PC-9 (cell line): ENCODE results near the gene PRELP. TPM values are rescaled to one million over a fixed set of nuclear protein-coding genes. Genes with fewer than 3 reads are reported as not detected.

Experiments
- BruUV-seq: library from RNA; stranded (reverse); fragments of 400-500 nt; replicated peaks from 2 replicates; lab custom pipeline; 2021; lab: Mats Ljungman, UMichigan
- CTCF ChIA-PET: fragments of 300-600 bp; sonication (Branson Sonifier 250); formaldehyde crosslinking; loops from one replicate; lab custom pipeline; 2022; ENCODE audit warnings: antibody characterized with exemption; lab: Charles Lee
- POLR2A ChIA-PET: fragments of 300-600 bp; sonication (Branson Sonifier 250); formaldehyde crosslinking; loops from one replicate; lab custom pipeline; 2022; ENCODE audit warnings: antibody characterized with exemption; ENCODE audit not compliant: unreplicated experiment; lab: Charles Lee
- DNase-seq, 2 experiments: peaks; one replicate each; pipeline versions ENCODE4 v3.0.0 to v3.0.0-alpha.2; 2015 to 2022; ENCODE audit warnings: mixed read lengths in 1 of 2
- H2AFZ ChIP-seq: fragments of 200-600 bp; sonication (generic); 2 replicates; pipeline ENCODE4 v1.8.1; 2017; ENCODE audit warnings: antibody characterized with exemption
- H3F3A ChIP-seq: fragments of 200-600 bp; sonication (generic); 2 replicates; pipeline ENCODE4 v1.8.1; 2017; ENCODE audit warnings: antibody characterized with exemption, mild to moderate bottlenecking, low read depth; ENCODE audit not compliant: insufficient read depth
- H3K27ac ChIP-seq: fragments of 200-600 bp; sonication (generic); 2 replicates; pipeline ENCODE4 v1.6.1; 2016; ENCODE audit warnings: mixed run types
- H3K27me3 ChIP-seq: fragments of 200-600 bp; sonication (generic); 2 replicates; pipeline ENCODE4 v1.6.1; 2016; ENCODE audit warnings: low read depth, mixed run types; ENCODE audit not compliant: insufficient read depth
- H3K36me3 ChIP-seq: fragments of 200-600 bp; sonication (generic); 2 replicates; pipeline ENCODE4 v1.6.1; 2016; ENCODE audit warnings: low read depth, mixed run types
- H3K4me1 ChIP-seq: fragments of 200-600 bp; sonication (generic); replicated peaks from 2 replicates; pipeline ENCODE4 v1.6.1; 2016; ENCODE audit warnings: mixed run types; ENCODE audit not compliant: insufficient read depth
- H3K4me2 ChIP-seq: fragments of 200-600 bp; sonication (generic); 2 replicates; pipeline ENCODE4 v1.6.1; 2017; ENCODE audit warnings: mixed run types
- H3K4me3 ChIP-seq: fragments of 200-600 bp; sonication (generic); 2 replicates; pipeline ENCODE4 v1.6.1; 2016; ENCODE audit warnings: mixed run types
- H3K79me2 ChIP-seq: fragments of 200-600 bp; sonication (generic); 2 replicates; pipeline ENCODE4 v1.6.1; 2017; ENCODE audit warnings: low read depth, mixed run types
- H3K9me2 ChIP-seq: fragments of 200-600 bp; sonication (generic); 2 replicates; pipeline ENCODE4 v1.8.1; 2017; ENCODE audit warnings: mild to moderate bottlenecking; ENCODE audit not compliant: insufficient read depth
- H3K9me3 ChIP-seq: fragments of 200-600 bp; sonication (generic); 2 replicates; pipeline ENCODE4 v1.8.1; 2016; ENCODE audit warnings: low read depth; ENCODE audit not compliant: insufficient read depth
- H4K20me1 ChIP-seq: fragments of 200-600 bp; sonication (generic); 2 replicates; pipeline ENCODE4 v1.8.1; 2017; ENCODE audit not compliant: insufficient read depth
- CTCF ChIP-seq: fragments of 200-600 bp; sonication (generic); conservative IDR thresholded peaks from 2 replicates; pipeline ENCODE4 v1.6.1; 2017; ENCODE audit warnings: mixed run types, antibody characterized with exemption, mild to moderate bottlenecking, moderate library complexity
- EZH2 ChIP-seq: fragments of 200-600 bp; sonication (generic); IDR thresholded peaks from 2 replicates; pipeline ENCODE4 v1.8.0; 2017; ENCODE audit warnings: antibody characterized with exemption, low read depth
- intact Hi-C: fragments of 100-400 bp; cut with micrococcal nuclease; formaldehyde crosslinking; loops from one replicate; pipeline ENCODE4 v1.10.0; 2022; ENCODE audit not compliant: unreplicated experiment
- total RNA-seq: library from RNA; stranded (reverse); gene quantifications from 2 replicates; pipeline ENCODE4 v1.2.3, GENCODE V29; 2021

PRELP gene
- total RNA-seq, 1 experiment from 2014 or later: not detected

GRCh38 chr1:203477748-203478147 lies 2.1 kb downstream of the PRELP start:
- no peak for DNase-seq
- no TSS peak for BruUV-seq
- no peaks in the 10 kb centered on the region for H3K79me2 ChIP-seq
- intact Hi-C loops: no loop called here
- H3K4me2 ChIP-seq: no peak overlapping the region
- no peaks in the 10 kb centered on the region for H3K36me3 ChIP-seq
- no peak overlapping the region for H2AFZ ChIP-seq
- no peaks in the 10 kb centered on the region for H3K9me2 ChIP-seq
- peaks cover under 1% of the 10 kb centered on the region; the same call in 1 of the 2 replicates for H3K27me3 ChIP-seq
- peaks cover 22% of the 10 kb centered on the region for H3F3A ChIP-seq
- no peak for TF ChIP-seq EZH2
- TF ChIP-seq CTCF: no peak
- no peaks in the 10 kb centered on the region for H4K20me1 ChIP-seq
- ChIA-PET CTCF (no interaction called here), POLR2A (no interaction called here)
- H3K27ac ChIP-seq: no peak overlapping the region
- H3K4me1 ChIP-seq: peaks cover 28% of the 10 kb centered on the region
- H3K9me3 ChIP-seq: no peaks in the 10 kb centered on the region
- H3K4me3 ChIP-seq: no peak overlapping the region

GRCh38 chr1:203478231-203478630 lies 2.6 kb downstream of the PRELP start:
- Histone ChIP-seq H4K20me1 (no peaks in the 10 kb centered on the region), H3F3A (peaks cover 22% of the 10 kb centered on the region), H3K27ac (no peak overlapping the region), H3K27me3 (no peaks in the 10 kb centered on the region), H3K4me2 (no peak overlapping the region), H3K79me2 (no peaks in the 10 kb centered on the region), H2AFZ (no peak overlapping the region), H3K4me3 (no peak overlapping the region), H3K9me2 (no peaks in the 10 kb centered on the region), H3K4me1 (peaks cover 28% of the 10 kb centered on the region), H3K9me3 (no peaks in the 10 kb centered on the region), H3K36me3 (no peaks in the 10 kb centered on the region)
- no peak for TF ChIP-seq EZH2
- no peak for TF ChIP-seq CTCF
- no peak for DNase-seq
- ChIA-PET CTCF (no interaction called here), POLR2A (no interaction called here)
- intact Hi-C loops: no loop called here
- no TSS peak for BruUV-seq

- CTCF ChIA-PET: no interaction called here
- Histone ChIP-seq H3K27ac (no peak overlapping the region), H3F3A (peaks cover 22% of the 10 kb centered on the region), H3K4me1 (peaks cover 28% of the 10 kb centered on the region), H3K79me2 (no peaks in the 10 kb centered on the region), H3K9me3 (no peaks in the 10 kb centered on the region), H3K27me3 (no peaks in the 10 kb centered on the region), H3K36me3 (no peaks in the 10 kb centered on the region), H4K20me1 (no peaks in the 10 kb centered on the region), H3K9me2 (no peaks in the 10 kb centered on the region), H2AFZ (no peak overlapping the region), H3K4me3 (no peak overlapping the region), H3K4me2 (no peak overlapping the region)
- DNase-seq: no peak
- intact Hi-C loops: no loop called here
- POLR2A ChIA-PET: no interaction called here
- TF ChIP-seq CTCF (no peak), EZH2 (no peak)
- BruUV-seq: no TSS peak
Measured at GRCh38 chr1:203478986-203479385, 3.4 kb downstream of the PRELP start.
